ENCODE data around the gene KCTD2.

The KCTD2 gene

DNA sequence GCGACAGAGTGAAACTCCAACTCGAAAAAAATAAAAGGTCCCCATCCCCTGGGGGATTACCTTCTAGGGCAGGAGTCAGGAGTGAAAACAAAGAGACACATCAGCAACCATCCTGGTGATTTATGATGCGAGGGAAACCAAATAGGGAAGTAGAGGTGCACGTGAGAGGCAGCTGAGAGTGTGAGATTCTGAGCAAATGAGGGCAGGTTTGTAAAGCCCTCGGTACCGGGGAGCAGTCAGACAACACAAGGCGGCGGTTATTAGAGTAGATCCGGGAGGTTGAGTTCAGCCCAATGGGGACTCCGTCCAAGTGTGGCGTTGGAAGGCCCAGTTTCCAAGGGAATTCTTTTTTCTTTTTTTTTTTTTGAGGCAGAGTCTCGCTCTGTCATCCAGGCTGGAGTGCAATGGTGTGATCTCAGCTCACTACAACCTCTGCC, 55.4 kb downstream of the KCTD2 start:
- no peak for FAIRE-seq

DNA sequence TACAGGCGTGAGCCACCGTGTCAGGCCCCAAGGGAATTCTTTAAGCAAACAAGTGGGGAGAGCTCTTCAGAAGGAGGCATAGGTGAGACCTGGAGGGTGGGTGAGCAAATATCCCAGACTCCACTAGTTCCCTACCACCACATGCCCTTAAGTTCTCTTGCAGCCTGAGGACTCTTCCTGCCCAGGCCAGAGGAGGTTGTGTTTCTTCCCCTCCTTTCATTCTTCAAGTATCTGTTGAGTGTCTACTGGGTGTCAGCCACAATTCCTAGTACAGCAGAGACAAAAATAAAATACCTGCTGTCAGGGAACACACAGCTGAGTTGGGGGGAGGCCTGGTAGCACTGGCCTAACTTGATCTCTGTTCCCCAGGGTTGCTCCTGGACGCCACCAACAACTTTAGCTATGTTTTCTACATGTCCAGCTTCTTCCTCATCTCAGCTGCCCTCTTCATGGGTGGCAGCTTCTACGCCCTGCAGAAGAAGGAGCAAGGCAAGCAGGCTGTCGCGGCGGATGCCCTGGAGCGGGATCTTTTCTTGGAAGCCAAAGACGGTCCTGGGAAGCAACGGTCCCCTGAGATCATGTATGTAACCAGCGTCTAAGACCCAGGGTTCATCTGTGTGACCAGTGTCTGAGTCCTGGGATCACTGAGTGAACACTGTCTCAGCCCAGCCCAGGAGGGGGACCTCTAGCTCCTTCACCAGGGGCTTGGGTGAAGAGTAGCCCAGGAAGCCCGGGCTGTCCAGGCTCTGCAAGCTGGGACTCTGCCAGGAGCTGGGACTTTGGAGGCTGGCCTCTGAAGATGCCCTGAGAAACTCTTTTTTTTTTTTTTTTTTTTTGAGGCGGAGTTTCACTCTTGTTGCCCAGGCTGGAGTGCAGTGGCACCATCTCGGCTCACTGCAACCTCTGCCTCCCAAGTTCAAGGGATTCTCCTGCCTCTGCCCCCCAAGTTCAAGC, 56.9 kb downstream of the KCTD2 start:
- FAIRE-seq = no peak

DNA sequence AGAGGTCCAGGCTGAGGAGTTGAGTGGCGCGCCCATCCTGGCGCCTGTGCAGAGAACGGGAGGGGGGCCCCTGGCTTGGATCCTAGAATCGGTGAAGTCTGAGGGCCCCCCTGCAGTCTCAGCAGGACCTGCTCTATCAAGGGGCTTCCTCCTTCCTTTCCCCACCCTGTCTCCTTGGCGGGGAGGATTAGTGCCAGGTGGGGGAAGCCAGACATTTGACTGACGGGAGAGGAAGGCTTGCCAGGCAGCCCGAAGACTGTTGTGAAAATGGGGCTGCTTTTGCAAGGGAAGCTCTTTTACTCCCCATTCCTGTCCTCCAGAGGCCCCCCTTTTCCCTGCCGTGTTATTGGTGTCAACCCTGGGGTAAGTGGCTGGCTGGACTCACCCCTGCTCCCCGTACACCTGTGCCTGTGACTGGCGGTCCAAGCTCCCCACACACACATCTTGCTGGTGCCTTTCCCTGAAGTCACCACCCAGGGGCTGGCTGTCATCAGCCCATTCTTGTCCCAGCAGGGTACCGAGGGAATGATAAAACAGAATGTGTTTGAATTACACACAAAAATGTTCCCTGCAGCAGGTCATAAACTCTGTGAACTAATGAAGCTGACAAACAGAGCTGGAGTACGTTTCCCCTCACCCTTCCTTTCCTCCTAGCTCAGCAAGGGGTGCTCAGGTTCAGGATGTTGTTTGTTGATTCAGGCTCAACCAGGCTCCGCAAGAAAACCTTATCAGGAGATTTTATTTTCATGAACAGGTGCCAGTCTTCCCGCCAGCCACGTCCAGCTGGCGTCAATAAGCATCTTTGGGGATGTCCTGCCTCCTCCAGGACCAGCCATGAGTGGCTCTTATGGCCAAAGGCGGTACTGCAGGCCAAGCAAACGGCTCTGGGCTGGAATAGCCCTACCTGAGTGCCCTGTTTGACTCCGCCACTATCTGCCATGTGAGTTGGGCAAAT, 58.4 kb downstream of the KCTD2 start:
- peak; percentile 63 for FAIRE-seq

DNA sequence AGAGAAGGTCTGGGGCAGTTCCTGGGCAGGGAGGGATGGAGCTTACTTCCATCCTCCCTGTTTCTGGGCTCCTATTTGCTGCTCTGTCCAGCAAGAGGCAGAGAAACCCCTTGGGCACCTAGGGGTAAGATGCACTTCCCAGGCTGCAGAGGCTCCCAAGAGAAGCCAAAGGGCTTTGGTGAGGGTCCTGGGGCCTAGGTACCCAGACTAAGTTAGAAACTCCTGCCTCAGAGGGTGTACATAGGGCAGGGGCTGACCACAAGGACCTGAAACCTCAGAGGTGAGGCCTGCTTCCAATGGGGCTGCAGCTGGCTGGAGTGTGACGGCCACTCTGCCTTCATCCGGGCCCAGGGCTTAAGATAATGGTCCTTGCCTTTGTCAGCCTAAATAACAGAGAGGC, 61.2 kb downstream of the KCTD2 start:
- FAIRE-seq = no peak

DNA sequence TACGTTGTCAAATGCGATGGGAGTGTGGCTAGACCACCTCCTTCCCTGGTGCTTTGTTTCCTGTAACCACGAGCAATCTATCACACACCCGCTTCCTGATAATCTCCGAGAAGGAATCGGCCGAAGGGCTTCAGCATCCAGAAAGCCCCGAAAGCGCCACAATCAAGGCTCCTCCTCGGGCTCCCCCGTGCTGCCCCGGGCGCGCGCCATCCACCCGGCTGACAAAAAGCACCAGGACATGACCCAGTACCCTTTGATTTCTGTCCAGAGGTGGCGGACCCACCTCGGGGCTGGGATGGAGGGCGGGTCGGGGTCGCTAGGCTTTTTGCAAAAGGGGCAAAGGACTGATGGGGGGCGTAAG, 62.0 kb downstream of the KCTD2 start:
- no peak for FAIRE-seq

DNA sequence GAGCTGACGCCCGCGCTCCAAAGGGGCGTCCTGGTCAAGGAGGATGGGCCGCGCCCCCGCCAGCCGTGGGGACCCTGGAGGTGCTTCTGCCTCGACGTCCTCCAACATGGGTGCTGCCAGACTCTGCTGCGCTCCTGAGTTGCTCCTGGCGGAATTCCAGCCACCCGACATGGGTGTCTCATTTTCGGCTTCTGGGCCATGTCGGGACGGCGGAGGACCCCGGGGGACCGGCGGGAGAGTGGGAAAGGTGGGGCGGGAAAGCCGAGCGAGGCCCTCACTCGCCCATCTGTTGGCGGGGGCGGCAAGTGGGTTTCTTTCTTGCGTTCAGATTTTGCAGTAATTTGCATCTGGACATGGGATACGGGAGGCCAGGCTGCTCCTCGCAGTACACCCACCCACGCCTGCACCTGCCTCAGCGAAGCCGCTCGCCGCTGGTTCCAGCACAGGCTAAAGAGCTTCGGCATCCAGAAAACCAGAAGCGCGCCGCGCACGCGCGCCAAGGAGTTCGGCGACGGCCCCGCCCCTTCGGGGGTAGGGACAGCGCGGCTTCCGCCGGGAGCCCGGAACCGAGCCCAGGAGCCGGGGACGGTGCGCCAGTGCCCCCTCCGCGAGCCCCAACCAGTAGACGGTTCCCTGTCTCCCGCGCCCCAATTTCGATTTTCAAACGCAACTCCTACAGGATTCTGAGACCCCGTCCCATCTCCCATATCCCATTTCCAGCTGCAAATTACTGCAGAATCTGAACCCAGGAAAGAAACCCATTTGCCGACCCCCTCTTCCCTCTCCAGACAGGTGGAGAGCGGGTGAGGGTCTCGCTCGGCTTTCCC, 62.6 kb downstream of the KCTD2 start, which contains the start of gene ARMC7:
Gene ARMC7 (plus strand): TSS at position 563 of the 827 bp plus-strand sequence. CDS start 320 bp downstream, outside the sequence.
- FAIRE-seq = no peak

DNA sequence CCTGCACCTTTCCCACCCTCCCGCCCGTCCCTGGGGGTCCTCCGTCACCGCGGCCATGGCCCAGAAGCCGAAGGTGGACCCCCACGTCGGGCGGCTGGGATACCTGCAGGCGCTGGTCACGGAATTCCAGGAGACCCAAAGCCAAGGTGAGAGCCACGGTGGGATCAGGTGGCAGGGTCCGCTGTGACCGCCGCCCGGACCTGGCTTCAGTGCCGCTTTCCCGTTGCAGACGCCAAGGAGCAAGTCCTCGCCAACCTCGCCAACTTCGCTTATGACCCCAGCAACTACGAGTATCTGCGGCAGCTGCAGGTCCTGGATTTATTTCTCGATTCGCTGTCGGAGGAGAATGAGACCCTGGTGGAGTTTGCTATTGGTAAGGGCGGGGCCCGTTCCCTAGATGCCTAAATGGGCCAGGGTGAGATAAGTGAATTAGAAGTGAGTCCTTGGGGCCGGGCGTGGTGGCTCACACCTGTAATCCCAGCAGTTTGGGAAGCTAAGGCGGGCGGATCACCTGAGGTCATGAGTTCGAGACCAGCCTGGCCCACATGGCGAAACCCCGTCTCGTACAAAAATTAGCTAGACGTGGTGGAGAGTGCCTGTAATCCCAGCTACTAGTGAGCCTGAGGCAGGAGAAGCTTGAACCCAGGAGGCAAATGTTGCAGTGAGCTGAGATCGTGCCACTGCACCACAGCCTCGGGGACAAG, 63.4 kb downstream of the KCTD2 start:
- no peak for FAIRE-seq

DNA sequence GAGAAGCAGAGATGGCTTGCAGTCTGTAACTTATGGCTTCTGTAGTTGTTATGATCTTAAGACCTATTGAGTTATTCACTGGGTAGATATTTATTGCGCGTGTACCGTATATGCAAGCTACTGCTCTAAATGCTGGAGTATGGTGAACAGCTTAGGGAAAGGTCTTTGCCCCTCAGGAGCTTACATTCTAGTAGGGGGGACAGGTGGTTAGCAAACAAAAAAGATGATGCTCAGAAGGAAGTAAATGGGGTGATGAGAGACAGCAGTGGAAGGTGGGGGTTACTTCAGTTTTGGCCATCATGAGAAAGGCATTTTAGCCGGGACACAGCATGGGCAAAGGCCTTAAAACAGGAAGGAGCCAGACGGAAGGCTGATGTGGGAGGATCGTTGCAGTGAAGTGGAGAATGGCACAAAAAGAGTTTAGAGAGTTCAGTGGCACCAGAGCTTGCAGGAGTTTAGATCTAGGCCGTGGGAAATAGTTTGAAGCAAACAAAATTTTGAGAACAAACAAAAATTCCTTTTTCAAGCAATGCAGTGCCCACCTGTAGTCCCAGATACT, 64.8 kb downstream of the KCTD2 start:
- FAIRE-seq = no peak

DNA sequence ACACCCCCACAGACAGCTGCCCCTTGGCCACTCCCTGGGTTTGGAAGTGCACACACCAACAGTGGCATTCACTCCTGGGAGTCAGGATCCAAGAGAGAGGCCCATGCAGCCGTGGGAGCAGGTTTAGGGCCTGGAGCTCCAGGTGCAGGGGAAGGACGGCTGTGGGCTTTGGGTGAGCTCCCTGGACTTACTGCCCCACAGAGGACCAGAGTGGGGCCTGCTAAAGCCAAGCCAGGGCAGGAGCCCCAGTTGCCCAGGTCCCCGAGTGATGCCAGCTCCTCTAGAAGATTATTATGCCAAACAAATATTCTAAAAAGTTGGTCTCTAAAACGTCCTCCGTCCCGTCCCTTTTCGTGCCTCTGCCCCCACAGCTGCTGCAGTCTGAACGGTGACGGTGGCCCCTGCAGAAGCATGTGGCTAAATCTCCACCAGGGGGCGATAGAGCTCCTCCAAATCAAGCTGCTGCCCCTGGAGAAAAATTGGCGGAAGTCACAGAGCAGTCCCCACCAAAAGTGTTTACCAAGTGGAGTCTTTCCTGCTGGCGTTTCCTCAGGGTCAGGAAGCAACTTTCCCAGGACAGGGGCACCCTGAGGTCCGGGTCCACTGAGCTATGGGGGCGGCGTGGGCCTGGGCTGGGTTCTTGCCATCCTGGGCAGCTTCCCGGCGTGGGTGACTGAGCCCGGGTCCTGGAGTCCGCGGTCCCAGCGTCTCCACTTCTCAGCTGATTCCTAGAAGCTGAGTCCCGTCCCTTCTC, 67.0 kb downstream of the KCTD2 start:
- FAIRE-seq = peak; percentile 92

DNA sequence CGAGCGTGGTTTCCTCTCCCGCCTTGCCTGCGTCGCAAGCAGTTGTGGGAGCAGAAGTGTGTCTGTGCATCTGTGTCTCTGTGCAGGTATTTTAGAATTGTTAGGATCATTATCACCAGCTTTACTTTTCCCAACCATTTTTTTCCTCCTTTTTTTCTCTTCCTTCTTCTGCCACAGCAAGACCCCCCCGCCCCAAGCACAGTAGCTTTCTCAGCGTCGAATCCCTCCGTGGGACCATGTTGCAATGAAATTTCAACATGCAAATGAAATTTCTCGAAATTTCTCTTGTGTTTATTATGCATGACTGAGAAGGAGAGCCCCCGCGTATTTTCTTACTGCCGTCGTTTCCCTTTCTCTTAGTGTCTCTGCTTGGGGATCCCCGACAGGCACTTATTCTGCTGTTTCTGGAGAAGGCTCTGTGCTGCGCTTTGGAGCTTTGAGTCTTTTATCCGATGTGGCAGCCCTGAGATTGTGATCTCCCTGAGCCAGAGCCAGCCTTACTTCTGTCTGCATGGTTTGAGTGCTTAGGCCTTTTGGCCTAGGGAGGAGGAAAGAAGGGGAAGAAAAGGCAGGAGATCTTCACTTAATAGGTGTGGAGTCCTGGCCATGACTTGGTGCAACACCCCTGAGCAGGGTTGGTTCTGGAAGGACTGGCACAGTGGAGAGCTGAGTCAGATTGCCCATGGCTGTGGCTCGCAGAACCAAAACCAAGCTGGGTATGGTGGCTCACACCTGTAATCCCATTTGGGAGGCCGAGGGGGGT, 67.7 kb downstream of the KCTD2 start:
- no peak for FAIRE-seq

Data from G401.6 (cell line).